ENCODE results near the gene FAH.

The FAH gene

DNA sequence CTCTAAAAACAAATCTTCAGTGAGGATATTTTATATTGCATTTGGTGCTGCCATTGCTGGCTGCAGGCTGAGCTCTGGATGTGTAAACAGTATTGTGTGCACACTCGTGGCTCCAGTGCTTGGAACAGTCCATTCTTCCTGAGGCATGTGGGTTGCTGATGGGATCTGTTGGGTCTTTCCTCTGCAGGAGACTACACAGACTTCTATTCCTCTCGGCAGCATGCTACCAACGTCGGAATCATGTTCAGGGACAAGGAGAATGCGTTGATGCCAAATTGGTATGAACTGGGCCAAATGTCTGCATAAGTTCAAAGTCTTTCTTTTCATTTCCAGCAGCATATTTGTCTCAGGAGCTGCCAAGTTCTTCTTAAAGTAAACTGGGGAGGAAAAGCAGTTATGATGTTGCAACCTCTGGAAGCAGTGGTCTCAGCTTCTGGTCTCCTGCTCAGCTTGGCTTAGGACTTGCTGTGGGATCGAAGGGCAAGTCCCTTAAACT is 9.3 kb downstream of the FAH start:
- no peak overlapping the region for H3K4me3 ChIP-seq (ENCODE audit: low read depth, low read length)
- TF ChIP-seq, protein P1, sequence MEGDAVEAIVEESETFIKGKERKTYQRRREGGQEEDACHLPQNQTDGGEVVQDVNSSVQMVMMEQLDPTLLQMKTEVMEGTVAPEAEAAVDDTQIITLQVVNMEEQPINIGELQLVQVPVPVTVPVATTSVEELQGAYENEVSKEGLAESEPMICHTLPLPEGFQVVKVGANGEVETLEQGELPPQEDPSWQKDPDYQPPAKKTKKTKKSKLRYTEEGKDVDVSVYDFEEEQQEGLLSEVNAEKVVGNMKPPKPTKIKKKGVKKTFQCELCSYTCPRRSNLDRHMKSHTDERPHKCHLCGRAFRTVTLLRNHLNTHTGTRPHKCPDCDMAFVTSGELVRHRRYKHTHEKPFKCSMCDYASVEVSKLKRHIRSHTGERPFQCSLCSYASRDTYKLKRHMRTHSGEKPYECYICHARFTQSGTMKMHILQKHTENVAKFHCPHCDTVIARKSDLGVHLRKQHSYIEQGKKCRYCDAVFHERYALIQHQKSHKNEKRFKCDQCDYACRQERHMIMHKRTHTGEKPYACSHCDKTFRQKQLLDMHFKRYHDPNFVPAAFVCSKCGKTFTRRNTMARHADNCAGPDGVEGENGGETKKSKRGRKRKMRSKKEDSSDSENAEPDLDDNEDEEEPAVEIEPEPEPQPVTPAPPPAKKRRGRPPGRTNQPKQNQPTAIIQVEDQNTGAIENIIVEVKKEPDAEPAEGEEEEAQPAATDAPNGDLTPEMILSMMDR (IDR thresholded peaks at IDR 0.05; ENCODE audit: low read depth, low read length) = no peak

DNA sequence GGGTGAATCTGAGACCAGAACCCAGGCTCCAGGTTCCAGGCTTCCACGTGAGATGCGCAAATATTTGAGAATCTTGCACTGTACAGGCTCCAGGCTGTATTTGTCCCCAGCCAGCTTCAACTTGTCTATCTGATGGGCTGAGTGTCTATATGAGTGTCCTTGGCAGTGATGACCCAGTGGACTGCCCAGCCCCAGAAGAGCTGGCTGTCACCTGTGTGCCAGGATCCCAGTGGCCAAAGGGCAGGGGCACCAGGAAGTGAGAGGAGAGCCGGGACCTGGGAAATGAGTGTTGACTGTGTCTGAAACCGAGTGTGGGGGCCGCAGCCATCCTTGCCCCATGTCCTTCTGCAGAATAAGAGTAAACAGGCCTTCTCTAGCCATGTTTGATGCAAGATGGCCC is 10.4 kb downstream of the FAH start:
- H3K4me3 ChIP-seq (ENCODE audit: low read depth, low read length) = no peak overlapping the region
- TF ChIP-seq, protein P1 (IDR thresholded peaks at IDR 0.05; ENCODE audit: low read depth, low read length) = no peak

DNA sequence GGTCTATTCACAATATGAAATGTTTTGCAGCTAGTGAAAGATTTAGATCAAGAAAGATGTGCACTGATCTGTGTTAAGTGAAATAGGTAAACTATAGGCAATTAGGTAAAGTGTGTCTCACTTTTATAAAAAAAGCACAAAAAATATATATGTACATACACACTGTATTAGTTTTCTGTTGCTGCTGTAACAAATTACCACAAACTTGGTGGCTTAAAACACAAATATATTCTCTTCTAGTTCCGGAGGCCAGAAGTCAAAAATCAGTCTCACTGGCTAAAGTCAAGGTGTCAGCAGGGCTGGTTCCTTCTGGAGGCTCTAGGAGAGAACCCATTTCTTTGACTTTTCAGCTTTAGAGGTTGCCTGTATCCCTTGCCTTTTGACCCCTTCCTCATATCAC is 11.1 kb downstream of the FAH start:
- TF ChIP-seq, protein P1 (IDR thresholded peaks at IDR 0.05; ENCODE audit: low read depth, low read length) = no peak
- no peak overlapping the region for H3K4me3 ChIP-seq (ENCODE audit: low read depth, low read length)

DNA sequence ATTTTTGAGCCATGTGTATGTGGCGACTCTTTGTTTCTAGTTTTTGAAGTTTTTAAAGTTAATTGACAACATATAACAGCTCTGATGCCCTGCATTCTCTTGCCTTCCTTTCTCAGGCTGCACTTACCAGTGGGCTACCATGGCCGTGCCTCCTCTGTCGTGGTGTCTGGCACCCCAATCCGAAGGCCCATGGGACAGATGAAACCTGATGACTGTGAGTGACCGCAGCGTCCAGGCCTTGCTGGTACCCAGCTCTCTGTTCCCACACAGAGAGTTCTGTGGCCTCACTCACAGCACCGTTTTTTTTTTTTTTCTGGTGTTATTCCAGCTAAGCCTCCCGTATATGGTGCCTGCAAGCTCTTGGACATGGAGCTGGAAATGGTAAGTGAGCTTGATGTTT is 15.1 kb downstream of the FAH start:
- TF ChIP-seq, protein P1 (IDR thresholded peaks at IDR 0.05; ENCODE audit: low read depth, low read length) = no peak
- H3K4me3 ChIP-seq (ENCODE audit: low read depth, low read length) = no peak overlapping the region

DNA sequence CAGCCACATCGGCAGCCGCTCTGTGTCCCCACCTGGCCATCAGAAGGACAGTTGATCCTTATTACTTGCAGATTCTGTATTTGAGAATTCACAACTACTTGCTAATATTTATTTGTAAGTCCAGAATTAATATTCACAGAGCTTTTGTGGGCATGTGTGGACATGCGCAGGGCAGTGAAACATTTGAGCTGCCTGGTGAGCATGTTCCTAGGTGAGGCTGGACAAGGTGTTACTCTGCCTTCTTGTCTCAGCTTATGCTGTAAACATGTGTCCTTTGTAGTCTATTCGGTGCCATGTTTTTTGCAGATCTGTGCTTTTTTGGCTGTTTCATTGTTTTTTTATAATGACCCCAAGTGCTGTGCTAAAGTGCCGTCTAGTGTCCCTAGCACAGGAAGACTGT is 15.6 kb downstream of the FAH start:
- TF ChIP-seq, protein P1 (IDR thresholded peaks at IDR 0.05; ENCODE audit: low read depth, low read length) = no peak
- no peak overlapping the region for H3K4me3 ChIP-seq (ENCODE audit: low read depth, low read length)

DNA sequence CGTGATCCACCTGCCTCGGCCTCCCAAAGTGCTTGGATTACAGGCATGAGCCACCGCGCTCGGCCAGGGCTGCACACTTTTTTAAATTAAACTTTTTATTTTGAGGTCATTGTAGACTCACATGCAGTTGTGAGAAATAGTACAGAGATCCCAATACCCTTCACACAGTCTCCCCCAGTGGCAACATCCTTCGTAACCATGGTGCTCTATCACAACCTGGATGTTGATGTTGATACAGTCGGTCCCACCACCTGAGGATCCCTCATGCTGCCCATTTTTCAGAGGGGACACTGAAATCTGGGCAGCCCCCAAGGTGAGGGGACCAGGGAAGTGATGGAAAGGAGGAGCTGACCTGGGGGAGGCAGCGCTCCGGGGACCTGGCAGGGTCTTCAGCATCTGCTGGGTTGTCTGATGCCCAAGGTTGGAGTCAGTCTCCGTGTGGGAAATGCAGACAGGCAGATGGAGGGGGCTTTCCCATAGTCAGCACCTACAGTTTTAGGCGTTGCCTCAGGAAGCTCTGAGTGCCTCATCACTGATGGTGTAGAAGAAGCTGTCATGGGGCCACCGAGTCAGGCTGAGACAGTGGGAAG is 17.1 kb downstream of the FAH start:
- TF ChIP-seq, protein P1 (IDR thresholded peaks at IDR 0.05; ENCODE audit: low read depth, low read length) = no peak
- H3K4me3 ChIP-seq (ENCODE audit: low read depth, low read length) = no peak overlapping the region

DNA sequence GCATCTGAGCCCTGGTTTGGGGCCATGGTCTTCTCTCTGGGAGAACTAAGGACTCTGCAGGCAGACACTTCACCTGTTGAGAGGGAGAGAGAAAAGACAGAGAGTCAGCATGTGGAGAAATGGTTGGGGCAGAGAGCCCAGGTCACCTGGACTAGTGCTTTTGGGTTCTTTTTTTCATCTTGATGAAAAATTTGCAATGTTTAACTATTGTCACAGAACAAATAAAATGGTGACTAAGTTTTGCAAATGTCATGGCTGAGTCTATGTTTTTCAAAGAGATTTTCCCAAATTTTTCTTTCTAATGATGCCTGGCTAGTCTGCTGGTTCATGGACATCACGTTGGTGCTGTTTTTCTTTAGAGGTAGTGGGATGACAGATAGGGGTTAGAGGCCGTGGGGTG is 17.8 kb downstream of the FAH start:
- no peak overlapping the region for H3K4me3 ChIP-seq (ENCODE audit: low read depth, low read length)
- TF ChIP-seq, protein P1 (IDR thresholded peaks at IDR 0.05; ENCODE audit: low read depth, low read length) = no peak
